Measurements from ENCODE around the gene TMEM183A.

DNA sequence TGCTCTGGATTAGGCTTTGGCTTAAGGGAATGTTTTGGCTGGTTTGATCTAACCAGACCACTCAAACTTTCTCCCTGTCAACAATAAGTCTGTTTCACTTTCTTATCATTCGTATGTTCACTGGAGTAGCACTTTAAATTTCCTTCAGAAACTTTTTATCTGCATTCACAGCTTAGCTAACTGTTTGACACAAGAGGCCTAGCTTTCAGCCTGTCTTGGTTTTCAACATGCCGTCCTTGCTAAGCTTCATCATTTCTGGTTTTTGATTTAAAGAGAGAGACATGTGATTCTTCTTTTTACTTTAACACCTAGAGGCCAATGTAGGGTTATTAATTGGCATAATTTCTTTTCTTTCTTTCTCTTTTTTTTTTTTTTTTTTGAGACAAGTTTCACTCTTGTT, 25.2 kb upstream of the TMEM183A start:
- TF ChIP-seq, protein P1, sequence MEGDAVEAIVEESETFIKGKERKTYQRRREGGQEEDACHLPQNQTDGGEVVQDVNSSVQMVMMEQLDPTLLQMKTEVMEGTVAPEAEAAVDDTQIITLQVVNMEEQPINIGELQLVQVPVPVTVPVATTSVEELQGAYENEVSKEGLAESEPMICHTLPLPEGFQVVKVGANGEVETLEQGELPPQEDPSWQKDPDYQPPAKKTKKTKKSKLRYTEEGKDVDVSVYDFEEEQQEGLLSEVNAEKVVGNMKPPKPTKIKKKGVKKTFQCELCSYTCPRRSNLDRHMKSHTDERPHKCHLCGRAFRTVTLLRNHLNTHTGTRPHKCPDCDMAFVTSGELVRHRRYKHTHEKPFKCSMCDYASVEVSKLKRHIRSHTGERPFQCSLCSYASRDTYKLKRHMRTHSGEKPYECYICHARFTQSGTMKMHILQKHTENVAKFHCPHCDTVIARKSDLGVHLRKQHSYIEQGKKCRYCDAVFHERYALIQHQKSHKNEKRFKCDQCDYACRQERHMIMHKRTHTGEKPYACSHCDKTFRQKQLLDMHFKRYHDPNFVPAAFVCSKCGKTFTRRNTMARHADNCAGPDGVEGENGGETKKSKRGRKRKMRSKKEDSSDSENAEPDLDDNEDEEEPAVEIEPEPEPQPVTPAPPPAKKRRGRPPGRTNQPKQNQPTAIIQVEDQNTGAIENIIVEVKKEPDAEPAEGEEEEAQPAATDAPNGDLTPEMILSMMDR (IDR thresholded peaks at IDR 0.05): no peak
- TF ChIP-seq POLR2A (IDR thresholded peaks at IDR 0.05): no peak
